Esophagus squamous epithelium (tissue), 5 donors: ENCODE data around the gene EPHA4. TPM values are rescaled to one million over a fixed set of nuclear protein-coding genes. Genes with fewer than 3 reads are reported as not detected.
A peak's percentile ranks its signal among the peaks of the same experiment; 100 is the strongest.

Experiments used
- DNase-seq: peaks from one replicate; lab custom pipeline; 2025; lab: John Stamatoyannopoulos, UW
- H3K27ac ChIP-seq, 4 donors: fragments of 200-600 bp; sonication (generic); one replicate each; pipeline ENCODE4 v1.5.1; 2016 to 2019; ENCODE audit warnings: mild to moderate bottlenecking in 1 of 4
- H3K27me3 ChIP-seq, 4 donors: fragments of 200-600 bp; sonication (generic); 1 replicate in 3 of 4; 2 replicates in 1 of 4; pipeline versions ENCODE4 v1.5.1 to v1.6.0; 2017 to 2021; ENCODE audit warnings: antibody characterized with exemption in 1 of 4
- H3K36me3 ChIP-seq, 3 donors: fragments of 200-600 bp; sonication (generic); one replicate each; pipeline ENCODE4 v1.5.1; 2016 to 2019
- H3K4me1 ChIP-seq, 3 donors: fragments of 200-600 bp; sonication (generic); one replicate each; pipeline ENCODE4 v1.5.1; 2017 to 2019
- H3K4me3 ChIP-seq, 4 donors: fragments of 200-600 bp; sonication (generic); 1 replicate in 3 of 4; 2 replicates in 1 of 4; pipeline ENCODE4 v1.5.1; 2016 to 2019; ENCODE audit warnings: mild to moderate bottlenecking in 2 of 4, moderate library complexity in 1 of 4
- H3K9me3 ChIP-seq, 3 donors: fragments of 200-600 bp; sonication (generic); one replicate each; pipeline ENCODE4 v1.5.1; 2016 to 2019
- POLR2A ChIP-seq, 4 donors: fragments of 450-650 bp; IDR thresholded peaks; one replicate each; pipeline ENCODE4 v1.6.1; 2017; ENCODE audit warnings: antibody characterized with exemption in 4 of 4, mild to moderate bottlenecking in 4 of 4, moderate library complexity in 3 of 4
- WGBS, 2 donors: methylation state at CpG; one replicate each; pipeline ENCODE4 v1.1.5; 2018; 5-methylcytosine and 5-hydroxymethylcytosine counted together
- intact Hi-C: fragments of 100-400 bp; cut with DNase I; formaldehyde crosslinking; loops from one replicate; pipeline ENCODE4 v1.15.0; 2022
- total RNA-seq, 4 donors: library from RNA; depleted of rRNA; stranded (reverse); fragments of >200 nt; gene quantifications; one replicate each; pipeline ENCODE4 v1.1.0, GENCODE V29; 2016
- TF ChIP-seq, protein P1 (sequence below), 6 experiments: fragments of 450-650 bp in 4 of 6; fragments of 200-600 bp in 2 of 6; sonication (generic) in 2 of 6; IDR thresholded peaks; one replicate each; pipeline ENCODE4 v1.5.1; 2016 to 2019; ENCODE audit warnings: antibody characterized with exemption in 6 of 6, mild to moderate bottlenecking in 4 of 6, moderate library complexity in 4 of 6
- donor health status: DM: yes; HTN: yes; CAD: no.

EPHA4 gene
- total RNA-seq, 4 donors from 2014 or later, result 5.9 to 30.3 (median 25.2) TPM

DNA sequence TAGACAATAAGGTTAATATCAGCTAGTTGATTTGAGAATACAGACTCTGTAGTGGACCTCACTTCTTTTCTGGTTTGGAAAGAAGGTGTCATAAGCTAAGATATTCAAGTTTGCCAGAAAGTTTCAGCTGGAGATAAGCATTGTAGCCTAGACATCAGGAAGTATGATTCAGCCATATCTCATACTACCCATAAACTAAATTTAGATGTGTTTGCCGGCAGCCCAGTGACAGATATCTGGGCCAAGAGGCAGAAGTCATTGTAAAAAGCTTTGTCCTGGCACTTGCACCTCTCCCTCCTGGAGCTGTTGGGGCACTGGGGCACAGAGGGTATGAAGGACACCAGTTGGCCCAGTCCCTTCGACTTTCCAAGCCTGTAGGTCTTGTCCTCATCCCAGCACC, 128.0 kb downstream of the EPHA4 start:
- TF ChIP-seq, protein P1, sequence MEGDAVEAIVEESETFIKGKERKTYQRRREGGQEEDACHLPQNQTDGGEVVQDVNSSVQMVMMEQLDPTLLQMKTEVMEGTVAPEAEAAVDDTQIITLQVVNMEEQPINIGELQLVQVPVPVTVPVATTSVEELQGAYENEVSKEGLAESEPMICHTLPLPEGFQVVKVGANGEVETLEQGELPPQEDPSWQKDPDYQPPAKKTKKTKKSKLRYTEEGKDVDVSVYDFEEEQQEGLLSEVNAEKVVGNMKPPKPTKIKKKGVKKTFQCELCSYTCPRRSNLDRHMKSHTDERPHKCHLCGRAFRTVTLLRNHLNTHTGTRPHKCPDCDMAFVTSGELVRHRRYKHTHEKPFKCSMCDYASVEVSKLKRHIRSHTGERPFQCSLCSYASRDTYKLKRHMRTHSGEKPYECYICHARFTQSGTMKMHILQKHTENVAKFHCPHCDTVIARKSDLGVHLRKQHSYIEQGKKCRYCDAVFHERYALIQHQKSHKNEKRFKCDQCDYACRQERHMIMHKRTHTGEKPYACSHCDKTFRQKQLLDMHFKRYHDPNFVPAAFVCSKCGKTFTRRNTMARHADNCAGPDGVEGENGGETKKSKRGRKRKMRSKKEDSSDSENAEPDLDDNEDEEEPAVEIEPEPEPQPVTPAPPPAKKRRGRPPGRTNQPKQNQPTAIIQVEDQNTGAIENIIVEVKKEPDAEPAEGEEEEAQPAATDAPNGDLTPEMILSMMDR (IDR thresholded peaks at IDR 0.05), result no peak
- no peak for TF ChIP-seq POLR2A (IDR thresholded peaks at IDR 0.05)
- Histone ChIP-seq H3K27me3 (no peaks in the 10 kb centered on the region), H3K4me3 (no peak overlapping the region), H3K27ac (peak overlapping the region in 1 of 4 donors; percentile 11), H3K9me3 (no peaks in the 10 kb centered on the region), H3K4me1 (peaks cover 0 to 6% (median 0%) of the 10 kb centered on the region in 3 donors), H3K36me3 (peaks cover 0 to 15% (median 0%) of the 10 kb centered on the region in 3 donors)
- DNase-seq, result no peak
- 0 to 40% methylated on average over 2 of the region's 2 CpGs for WGBS, 2 donors
- intact Hi-C loops, result no loop called here

DNA sequence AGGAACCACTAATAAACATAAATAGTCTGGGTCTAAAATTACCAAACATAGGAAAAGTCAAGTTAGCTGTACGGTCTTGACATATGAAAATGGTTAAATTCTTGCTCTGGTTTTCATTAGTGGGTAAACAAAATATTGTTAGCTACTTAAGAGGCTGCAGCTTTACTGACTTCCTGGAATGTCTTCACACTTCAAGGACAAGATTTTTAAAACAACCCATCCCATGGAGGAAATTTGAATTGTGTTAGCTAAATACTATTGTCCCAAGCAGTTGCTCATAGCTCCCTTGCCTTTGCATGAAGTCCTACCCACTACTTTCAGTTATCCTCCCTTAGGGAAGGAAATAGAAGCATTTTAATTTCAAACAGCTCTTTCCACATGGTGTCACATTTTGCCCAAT, 128.5 kb downstream of the EPHA4 start:
- WGBS, 2 donors, result 65 to 67% methylated on average over 1 of the region's 1 CpG
- intact Hi-C loops, result no loop called here
- Histone ChIP-seq H3K9me3 (no peaks in the 10 kb centered on the region), H3K4me1 (peaks cover 0 to 2% (median 0%) of the 10 kb centered on the region in 3 donors), H3K27ac (peak overlapping the region in 1 of 4 donors; percentile 11), H3K36me3 (peaks cover 0 to 15% (median 0%) of the 10 kb centered on the region in 3 donors), H3K27me3 (no peaks in the 10 kb centered on the region), H3K4me3 (no peak overlapping the region)
- DNase-seq, result no peak
- TF ChIP-seq, protein P1 (IDR thresholded peaks at IDR 0.05), result no peak
- TF ChIP-seq POLR2A (IDR thresholded peaks at IDR 0.05), result no peak

DNA sequence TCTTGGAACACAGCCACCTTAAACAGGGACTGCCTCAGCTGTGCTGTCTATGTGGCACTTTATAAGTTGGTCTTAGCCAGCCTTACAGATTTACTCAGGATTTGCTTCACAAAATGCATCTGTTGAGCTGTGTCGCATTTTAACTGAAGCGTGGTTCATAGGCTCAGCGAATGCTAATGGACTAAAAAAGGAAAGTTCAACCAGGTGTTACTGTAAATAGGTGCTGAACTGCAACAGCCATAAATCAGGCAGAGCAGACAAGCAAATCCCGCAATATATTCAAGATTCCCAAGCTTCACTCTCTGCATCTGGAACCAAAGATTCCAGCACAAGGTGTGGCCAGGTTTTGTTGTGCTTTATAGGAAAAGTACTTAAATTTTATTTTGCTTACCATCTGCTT, 130.0 kb downstream of the EPHA4 start:
- Histone ChIP-seq H3K36me3 (peaks cover 0 to 15% (median 0%) of the 10 kb centered on the region in 3 donors), H3K9me3 (no peaks in the 10 kb centered on the region), H3K4me1 (no peaks in the 10 kb centered on the region), H3K27ac (no peak overlapping the region), H3K27me3 (no peaks in the 10 kb centered on the region), H3K4me3 (no peak overlapping the region)
- 87 to 100% methylated on average over 4 of the region's 4 CpGs for WGBS, 2 donors
- TF ChIP-seq, protein P1 (IDR thresholded peaks at IDR 0.05), result no peak
- TF ChIP-seq POLR2A (IDR thresholded peaks at IDR 0.05), result no peak
- no peak for DNase-seq
- intact Hi-C loops, result no loop called here

DNA sequence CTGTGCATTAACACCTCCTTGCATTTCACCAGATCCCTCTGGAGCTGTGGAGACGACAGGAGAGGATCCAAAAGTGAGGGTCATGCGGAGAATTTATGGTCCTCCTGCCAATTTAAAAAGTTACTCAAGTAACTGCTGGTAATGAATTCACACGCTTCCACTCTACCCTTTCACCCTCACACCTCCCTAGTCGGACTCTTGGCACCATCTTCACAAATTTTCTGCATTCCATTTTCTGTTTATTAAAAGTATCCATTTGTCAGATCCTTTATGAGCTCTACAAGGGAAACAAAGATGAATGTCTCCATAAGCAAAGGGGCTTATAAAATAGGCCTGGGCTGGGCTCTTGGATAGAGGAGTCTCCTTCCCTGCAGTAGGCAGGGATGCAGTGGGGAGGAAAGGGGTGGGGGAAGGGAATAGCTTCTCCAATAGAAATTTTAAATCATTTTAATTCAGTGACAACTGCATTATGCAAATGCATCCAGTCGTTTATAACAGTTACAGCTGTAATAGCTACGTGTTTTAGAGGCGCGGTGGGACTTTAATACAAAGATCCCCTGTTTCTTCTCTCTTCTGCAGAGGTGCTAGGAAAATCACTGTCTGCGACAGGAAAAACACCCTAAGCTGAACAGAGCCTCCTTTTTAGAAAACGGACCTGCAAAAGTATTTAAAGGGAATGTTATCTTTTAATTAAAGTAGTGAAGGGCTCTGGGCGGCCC, 132.2 kb downstream of the EPHA4 start:
- intact Hi-C loops, result no loop called here
- H3K4me1 ChIP-seq, result no peaks in the 10 kb centered on the region
- peaks cover 0 to 15% (median 0%) of the 10 kb centered on the region in 3 donors for H3K36me3 ChIP-seq
- TF ChIP-seq, protein P1 (IDR thresholded peaks at IDR 0.05), result no peak
- TF ChIP-seq POLR2A (IDR thresholded peaks at IDR 0.05), result no peak
- DNase-seq, result no peak
- no peak overlapping the region for H3K4me3 ChIP-seq
- H3K9me3 ChIP-seq, result no peaks in the 10 kb centered on the region
- H3K27ac ChIP-seq, result no peak overlapping the region
- 69 to 76% methylated on average over 11 of the region's 11 CpGs for WGBS, 2 donors
- H3K27me3 ChIP-seq, result no peaks in the 10 kb centered on the region

DNA sequence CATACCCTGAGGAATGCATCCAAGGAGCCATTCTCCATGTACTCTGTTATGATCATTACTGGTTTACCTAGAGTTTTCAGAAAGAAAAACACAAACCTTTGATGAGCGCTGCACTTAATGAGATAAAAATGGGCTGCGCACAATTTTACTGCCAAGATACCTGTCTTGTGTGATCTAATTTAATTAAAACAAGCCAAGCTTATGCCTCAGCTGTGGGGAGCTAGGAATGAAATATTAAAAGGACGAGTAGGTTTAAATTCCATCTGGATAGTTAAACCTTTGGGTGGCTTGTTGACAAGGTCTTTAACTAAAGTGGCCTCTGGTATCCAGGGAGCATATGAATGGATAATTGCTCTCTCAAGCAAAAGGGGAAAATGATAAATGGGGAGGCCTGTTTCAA, 135.0 kb downstream of the EPHA4 start:
- TF ChIP-seq, protein P1 (IDR thresholded peaks at IDR 0.05), result no peak
- Histone ChIP-seq H3K4me1 (no peaks in the 10 kb centered on the region), H3K4me3 (no peak overlapping the region), H3K27ac (no peak overlapping the region), H3K9me3 (no peaks in the 10 kb centered on the region), H3K27me3 (no peaks in the 10 kb centered on the region), H3K36me3 (peaks cover 0 to 22% (median 0%) of the 10 kb centered on the region in 3 donors)
- 49 to 81% methylated on average over 3 of the region's 3 CpGs for WGBS, 2 donors
- intact Hi-C loops, result no loop called here
- DNase-seq, result no peak
